Gastrocnemius medialis (tissue), 4 donors: ENCODE data around the gene AK5.
"Not testable (repeated sequence)": the region's sequence is repeated elsewhere in the genome, so short reads cannot be mapped to it uniquely, and the experiment has no call there.

Experiments used
- CTCF ChIP-seq, 5 experiments: fragments of 450-650 bp in 3 of 5; fragments of 200-600 bp in 2 of 5; sonication (generic) in 2 of 5; IDR thresholded peaks in 4 of 5; conservative IDR thresholded peaks in 1 of 5; 1 replicate in 4 of 5; 2 replicates in 1 of 5; pipeline ENCODE4 v1.5.1; 2016 to 2019; ENCODE audit warnings: antibody characterized with exemption in 5 of 5, mild to moderate bottlenecking in 3 of 5, moderate library complexity in 3 of 5
- POLR2A ChIP-seq, 2 donors: fragments of 450-650 bp; IDR thresholded peaks; one replicate each; pipeline ENCODE4 v1.6.1; 2017; ENCODE audit warnings: antibody characterized with exemption in 2 of 2, mild to moderate bottlenecking in 2 of 2, moderate library complexity in 2 of 2

GRCh38 chr1:77408933-77409332 lies 127.1 kb downstream of the AK5 start:
- TF ChIP-seq CTCF (IDR thresholded peaks at IDR 0.05 in 4 of 5, conservative IDR thresholded peaks at IDR 0.05 in 1 of 5); POLR2A (IDR thresholded peaks at IDR 0.05): not testable (repeated sequence)
